Ovary (tissue), 3 donors: ENCODE results near the gene HOXC13.

ENCODE experiments used
- EP300 ChIP-seq: sonication (generic); formaldehyde crosslinking; IDR thresholded peaks from one replicate; pipeline ENCODE4 v1.6.1; 2017; ENCODE audit warnings: antibody characterized with exemption
- POLR2A ChIP-seq: fragments of 450-650 bp; IDR thresholded peaks from one replicate; pipeline ENCODE4 v1.6.1; 2017; ENCODE audit warnings: antibody characterized with exemption, mild to moderate bottlenecking, moderate library complexity
- TF ChIP-seq, protein P1 (sequence below), 3 donors: fragments of 450-650 bp in 2 of 3; fragments of 200-600 bp in 1 of 3; IDR thresholded peaks; one replicate each; pipeline versions ENCODE4 v1.5.1 to v1.8.0; 2016 to 2022; ENCODE audit warnings: antibody characterized with exemption in 3 of 3, mild to moderate bottlenecking in 1 of 3
- donor health status: DM: no; HTN: no; CAD: no.

- TF ChIP-seq POLR2A, result no peak
- TF ChIP-seq, protein P1, sequence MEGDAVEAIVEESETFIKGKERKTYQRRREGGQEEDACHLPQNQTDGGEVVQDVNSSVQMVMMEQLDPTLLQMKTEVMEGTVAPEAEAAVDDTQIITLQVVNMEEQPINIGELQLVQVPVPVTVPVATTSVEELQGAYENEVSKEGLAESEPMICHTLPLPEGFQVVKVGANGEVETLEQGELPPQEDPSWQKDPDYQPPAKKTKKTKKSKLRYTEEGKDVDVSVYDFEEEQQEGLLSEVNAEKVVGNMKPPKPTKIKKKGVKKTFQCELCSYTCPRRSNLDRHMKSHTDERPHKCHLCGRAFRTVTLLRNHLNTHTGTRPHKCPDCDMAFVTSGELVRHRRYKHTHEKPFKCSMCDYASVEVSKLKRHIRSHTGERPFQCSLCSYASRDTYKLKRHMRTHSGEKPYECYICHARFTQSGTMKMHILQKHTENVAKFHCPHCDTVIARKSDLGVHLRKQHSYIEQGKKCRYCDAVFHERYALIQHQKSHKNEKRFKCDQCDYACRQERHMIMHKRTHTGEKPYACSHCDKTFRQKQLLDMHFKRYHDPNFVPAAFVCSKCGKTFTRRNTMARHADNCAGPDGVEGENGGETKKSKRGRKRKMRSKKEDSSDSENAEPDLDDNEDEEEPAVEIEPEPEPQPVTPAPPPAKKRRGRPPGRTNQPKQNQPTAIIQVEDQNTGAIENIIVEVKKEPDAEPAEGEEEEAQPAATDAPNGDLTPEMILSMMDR (IDR thresholded peaks at IDR 0.05), result no peak
- TF ChIP-seq EP300, result no peak
These were observed 22.6 kb downstream of the HOXC13 start for GRCh38 chr12:53961025-53961761.
